Activated CD8-positive, alpha-beta memory T cell treated with anti-CD3 and anti-CD28 coated beads for 36 hours (primary cell): ENCODE data around the gene MYOM3. TPM values are rescaled to one million over a fixed set of nuclear protein-coding genes. Genes with fewer than 3 reads are reported as not detected.

Experiments used
- CTCF ChIA-PET: fragments of 350-600 bp; sonication (Branson Sonifier 250); formaldehyde crosslinking; loops from one replicate; lab custom pipeline; 2021; ENCODE audit warnings: antibody characterized with exemption; lab: Charles Lee
- POLR2A ChIA-PET: fragments of 350-600 bp; sonication (Branson Sonifier 250); formaldehyde crosslinking; loops from one replicate; lab custom pipeline; 2021; ENCODE audit warnings: antibody characterized with exemption; lab: Charles Lee
- total RNA-seq, 2 experiments: library from RNA; stranded (reverse); gene quantifications; one replicate each; pipeline ENCODE4 v1.2.3, GENCODE V29; 2021

MYOM3 gene
- total RNA-seq, 2 experiments from 2014 or later = not detected

DNA sequence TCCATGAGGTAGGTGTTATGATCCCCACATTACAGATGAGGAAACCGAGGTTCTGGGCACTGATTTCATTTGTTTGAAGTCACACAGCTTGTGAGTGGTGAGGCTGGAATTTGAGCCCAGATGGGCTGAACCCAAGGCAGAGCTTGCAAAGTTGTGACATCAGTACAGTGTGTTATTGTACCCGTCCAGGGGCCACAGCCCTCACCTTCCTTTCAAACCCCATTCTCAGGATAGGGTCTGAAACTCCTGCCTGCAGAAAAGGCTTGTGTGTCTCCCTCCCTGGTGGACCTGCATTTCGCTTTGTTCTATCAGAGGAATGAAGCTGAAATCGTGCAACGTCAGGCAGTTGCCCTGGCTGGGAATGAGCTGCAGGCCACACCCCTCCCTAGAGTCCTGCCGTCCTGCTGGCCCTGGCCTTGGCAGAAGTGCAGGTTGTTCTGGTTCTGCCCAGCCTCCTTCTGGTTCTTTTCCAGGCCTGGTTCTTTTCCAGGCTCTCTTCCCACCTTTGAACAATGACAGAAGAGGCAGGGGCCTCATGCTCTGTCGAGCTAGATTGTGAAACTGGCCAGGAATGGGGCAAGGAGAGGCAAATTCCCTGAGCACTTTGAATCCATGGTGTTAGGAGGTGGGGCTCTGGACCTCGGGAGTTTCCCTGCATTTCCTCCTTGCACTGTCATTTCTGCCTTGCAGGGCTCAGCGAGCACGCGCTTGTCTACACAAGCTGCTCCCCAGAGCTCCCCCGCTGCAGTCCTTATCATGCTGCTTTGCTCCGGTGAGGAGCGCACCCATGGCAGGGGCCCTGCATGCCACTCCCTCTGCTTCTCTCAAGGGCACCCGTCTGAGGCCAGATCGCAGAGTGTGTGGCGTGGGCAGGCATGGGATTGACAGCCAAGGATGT is 8.2 kb upstream of the MYOM3 start:
- CTCF ChIA-PET = no interaction called here
- POLR2A ChIA-PET = no interaction called here

DNA sequence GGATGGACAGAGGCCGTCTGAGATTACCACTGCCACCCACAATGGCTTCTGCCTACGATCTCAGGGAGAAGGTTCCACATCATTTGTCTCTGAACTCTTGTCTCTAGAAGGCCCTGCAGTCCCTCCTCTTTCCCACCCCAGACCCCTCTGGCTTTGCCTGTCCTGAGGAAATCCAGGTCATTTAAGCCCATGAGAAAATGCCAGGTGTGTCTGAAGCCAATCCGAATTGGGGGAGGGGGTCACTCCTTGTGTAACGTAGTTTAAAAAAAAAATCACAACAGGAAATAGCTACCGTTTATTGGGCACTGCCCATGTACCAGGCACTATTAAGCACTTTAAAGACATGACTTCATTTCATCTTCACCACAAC is 7.5 kb upstream of the MYOM3 start:
- CTCF ChIA-PET = no interaction called here
- POLR2A ChIA-PET = no interaction called here

DNA sequence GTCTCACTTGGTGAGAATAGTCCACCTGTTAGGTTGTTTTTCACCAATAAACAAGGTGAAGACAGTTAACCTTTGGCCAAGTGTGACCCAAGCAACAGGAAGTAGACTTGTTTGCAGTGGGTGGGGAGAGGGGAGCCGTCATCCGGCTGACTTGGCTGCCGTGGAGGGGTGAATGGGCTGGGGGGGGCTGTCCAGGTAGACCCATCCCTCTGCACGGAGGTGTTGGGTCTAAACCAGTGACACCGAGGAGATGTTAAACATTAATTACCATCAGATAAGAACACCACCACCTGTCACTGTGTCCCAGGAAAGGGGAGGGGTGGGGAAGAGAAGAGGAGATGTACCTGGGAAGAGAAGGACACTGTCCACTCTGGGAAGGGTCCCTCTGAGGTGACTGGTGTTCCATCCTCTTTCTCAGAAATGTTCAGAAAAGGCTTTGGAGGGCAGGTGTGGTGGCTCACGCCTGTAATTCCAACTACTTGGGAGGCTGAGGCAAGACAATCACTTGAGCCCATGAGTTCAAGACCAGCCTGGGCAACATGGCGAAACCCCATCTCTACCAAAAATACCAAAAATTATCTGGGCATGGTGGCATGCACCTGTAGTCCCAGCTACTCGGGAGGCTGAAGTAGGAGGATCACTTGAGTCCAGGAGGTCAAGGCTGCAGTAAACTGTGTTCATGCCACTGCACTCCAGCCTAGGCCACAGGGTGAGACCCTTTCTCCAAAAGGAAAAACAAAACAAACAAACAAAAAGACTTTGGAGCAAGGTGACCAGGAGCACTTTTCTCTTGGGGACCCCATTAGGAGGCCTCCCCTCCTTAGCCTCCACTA is 6.7 kb upstream of the MYOM3 start:
- CTCF ChIA-PET = no interaction called here

DNA sequence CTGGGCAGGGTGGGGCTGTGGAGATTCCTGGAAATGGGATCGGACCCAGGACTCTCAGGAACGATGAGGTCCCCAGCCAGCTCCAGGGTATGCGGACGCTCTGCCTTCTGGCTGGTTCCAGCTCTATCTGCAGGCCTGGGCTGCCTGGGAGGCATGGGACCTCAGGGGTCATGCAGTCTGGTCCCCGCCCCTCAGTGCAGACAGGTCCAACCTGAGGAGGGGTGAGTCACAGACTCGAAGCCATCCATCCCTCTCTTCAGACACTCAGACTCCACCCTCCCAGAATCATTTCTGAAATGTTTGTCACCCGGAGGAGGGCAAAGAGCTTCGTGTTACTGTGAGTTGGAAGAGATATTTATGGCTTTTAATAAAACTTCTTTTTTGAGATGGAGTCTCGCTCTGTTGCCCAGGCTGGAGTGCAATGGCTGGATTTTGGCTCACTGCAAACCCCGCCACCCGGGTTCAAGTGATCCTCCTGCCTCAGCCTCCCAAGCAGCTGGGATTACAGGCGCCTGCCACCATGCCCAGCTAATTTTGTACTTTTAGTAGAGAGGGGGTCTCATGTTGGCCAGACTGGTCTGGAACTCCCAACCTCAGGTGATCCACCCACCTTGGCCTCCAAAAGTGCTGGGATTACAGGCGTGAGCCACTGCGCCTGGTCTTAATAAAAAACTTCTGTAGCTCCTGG is 5.9 kb upstream of the MYOM3 start:
- ChIA-PET POLR2A (no interaction called here), CTCF (no interaction called here)

More for the DNA sequence above, 6.7 kb upstream of the MYOM3 start:
- POLR2A ChIA-PET = no interaction called here

DNA sequence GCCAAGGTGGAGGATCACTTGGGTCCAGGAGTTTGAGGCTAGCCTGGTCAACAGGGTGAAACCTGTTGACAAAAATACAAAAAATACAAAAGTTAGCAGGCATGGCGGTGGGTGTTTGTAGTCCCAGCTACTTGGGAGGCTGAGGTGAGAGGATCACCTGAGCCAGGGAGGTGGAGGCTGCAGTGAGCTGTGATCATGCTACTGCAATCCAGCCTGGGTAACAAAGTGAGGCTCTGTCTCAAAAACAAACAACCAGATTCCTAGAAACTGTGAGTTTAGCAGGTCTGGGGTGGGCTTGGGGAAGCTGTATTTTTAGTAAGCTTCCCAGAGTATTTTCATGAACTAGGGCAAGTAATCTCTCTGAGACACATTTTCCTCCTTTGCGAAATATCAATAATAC is 5.2 kb upstream of the MYOM3 start:
- CTCF ChIA-PET = no interaction called here
- POLR2A ChIA-PET = no interaction called here

DNA sequence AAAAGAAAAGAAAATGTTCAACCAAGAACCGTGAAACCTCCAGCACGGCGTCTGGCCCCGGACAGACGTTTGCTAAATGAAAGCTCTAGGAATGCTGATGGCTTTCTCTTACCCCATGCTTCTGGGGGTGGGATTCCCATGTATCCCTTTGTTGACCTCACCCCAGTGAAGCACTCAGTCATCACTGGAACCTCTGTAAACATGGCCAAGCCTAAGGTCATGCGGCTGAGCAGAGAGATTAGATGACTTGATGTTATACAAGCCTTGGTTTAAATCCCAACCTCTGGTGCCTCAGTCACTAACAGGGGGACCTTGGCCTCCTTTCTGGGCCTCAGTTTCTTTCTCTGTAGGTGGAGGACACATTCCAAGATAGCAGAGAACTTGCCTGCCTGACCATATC is 2.8 kb upstream of the MYOM3 start:
- CTCF ChIA-PET = interaction anchor here (0.5 to 1.1 kb wide), 3 partner anchors 30 to 302 kb away, joined by 3 to 4 read pairs (median 4); no protein-coding TSS in a partner anchor
- POLR2A ChIA-PET = interaction anchor here (0.6 kb wide), 1 partner anchor 14 kb away, joined by 5 read pairs; no protein-coding TSS in a partner anchor

DNA sequence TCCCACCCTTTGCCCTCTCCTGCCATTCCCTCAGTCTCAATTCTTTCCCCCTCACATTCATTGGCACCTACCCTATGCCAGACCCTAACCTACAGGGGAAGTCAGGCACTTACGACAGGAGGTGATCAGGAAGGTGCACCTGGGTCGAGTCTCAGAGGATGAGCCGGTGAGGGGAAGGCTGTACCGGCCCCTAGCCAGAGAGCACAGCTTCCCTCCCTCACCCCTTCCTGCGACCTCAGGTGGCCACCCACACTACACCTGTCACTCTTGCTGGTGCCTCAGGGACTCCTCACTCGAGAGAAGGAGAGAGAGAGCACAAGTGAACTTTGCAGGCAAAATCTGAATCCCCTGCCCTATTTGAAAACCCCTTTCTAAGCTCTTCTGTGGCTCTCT is 1.7 kb upstream of the MYOM3 start:
- ChIA-PET POLR2A (no interaction called here), CTCF (interaction anchor here (1.1 to 2.2 kb wide), 2 partner anchors 43 to 303 kb away, joined by 4 to 9 read pairs; no protein-coding TSS in a partner anchor)

DNA sequence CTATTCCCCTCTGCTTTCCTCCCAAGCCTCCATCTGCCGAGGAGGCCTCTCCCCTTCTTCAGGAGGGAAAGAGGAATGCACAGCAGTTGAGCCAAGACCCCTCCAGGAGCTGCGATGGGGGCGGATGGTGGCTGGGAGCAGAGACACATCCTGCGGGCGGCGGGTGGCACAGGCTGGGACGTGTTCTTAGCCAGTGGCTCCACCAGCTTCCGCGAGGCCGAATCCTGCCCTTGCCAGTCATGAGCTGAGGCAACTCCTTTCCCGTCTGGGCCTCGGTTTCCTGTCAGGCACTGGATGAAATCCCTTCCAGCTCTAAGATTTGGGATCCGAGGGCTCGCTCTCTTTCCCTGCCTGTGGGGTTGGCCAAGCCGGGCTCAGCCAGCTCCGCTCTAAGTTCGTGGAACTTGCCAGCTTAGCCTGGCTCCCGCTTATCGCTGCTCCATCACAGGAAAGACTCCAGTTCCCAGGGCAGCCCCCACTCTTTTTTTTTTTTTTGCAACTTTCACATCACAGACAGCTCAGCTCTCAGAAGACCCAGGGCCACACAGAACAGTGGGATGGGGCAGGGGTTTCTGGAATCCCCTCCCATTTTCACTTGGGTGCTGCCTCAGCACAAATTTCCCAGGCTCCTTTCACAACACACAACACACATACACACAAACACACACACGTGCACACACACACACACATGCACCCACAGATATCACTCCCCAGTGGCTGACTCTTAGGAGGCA is 506 bp downstream of the MYOM3 start:
- ChIA-PET CTCF (interaction anchor here (1.5 to 2.2 kb wide), 2 partner anchors 39 to 41 kb away, joined by 4 to 9 read pairs; no protein-coding TSS in a partner anchor), POLR2A (interaction anchor here (0.6 kb wide), 2 partner anchors 241 to 385 kb away, joined by 3 read pairs; no protein-coding TSS in a partner anchor)

DNA sequence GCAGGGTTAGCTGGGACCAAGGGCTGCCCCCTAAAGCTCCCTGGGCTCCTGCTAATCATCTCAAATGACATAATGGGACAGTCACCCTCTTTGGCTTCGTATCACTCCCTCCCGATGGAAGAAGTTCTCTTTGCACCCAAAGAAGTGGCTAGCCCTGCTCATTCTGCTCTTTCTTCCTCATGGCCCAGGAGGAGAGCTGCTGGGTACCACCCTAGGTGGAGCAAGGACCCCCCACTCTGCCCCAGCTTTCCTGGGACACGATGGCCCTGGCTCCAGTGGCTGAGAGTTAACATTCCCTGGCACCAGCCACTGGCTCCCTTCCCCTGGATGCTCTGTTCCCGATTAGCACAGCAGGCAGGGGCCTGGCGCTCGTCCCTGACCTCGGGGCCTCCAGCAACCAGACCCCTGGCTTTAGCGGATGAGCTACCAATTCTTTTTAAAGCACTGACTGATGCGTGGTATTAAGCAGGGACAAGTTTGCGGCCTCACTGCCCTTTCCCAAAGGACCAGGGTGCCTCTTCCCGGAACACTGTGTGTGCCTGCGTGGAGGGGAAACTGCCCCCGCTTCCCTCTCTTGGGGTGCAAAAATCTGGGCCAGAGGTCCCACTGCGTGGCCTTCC is 1.2 kb downstream of the MYOM3 start:
- CTCF ChIA-PET = interaction anchor here (1.5 kb wide), 1 partner anchor 40 kb away, joined by 4 read pairs; no protein-coding TSS in a partner anchor
- POLR2A ChIA-PET = no interaction called here

DNA sequence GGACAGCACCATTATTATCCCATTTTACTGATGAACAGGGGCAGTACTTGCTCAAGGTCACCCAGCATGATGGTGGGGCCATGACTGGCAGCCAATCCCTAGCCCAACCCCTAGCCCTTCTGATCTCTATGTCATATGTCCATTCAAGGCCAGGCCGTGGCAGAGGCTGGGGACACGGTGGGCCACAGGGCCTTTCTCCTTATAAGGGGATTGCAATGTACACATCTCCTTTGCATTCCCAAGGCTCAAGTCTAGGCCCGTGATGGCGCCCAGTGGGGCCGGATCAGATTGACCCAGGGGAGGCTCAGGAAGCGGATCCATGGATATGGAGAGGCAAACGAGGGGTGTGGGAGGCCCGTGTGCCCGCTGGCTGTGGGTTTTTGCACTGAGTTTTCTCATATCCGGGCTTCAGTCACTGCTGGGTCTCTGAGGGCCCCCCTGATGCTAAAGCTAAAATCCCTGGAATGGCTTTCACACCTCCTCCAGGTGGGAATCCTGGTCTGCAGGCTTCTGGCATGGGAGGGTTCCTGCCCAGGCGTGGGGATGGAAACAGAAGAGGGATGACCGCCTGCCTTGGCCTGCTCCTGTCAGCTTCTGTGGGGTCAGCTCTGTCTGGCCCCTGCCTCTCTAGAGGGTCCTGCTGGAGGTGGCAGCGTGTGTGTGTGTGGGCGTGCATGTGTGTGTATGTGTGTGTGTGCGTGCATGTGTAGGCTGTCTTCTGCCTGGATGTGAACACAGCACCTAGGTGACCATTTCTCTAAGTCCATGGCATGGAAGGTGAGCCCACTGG is 2.1 kb downstream of the MYOM3 start:
- CTCF ChIA-PET = interaction anchor here (1.5 kb wide), 1 partner anchor 41 kb away, joined by 4 read pairs; no protein-coding TSS in a partner anchor

DNA sequence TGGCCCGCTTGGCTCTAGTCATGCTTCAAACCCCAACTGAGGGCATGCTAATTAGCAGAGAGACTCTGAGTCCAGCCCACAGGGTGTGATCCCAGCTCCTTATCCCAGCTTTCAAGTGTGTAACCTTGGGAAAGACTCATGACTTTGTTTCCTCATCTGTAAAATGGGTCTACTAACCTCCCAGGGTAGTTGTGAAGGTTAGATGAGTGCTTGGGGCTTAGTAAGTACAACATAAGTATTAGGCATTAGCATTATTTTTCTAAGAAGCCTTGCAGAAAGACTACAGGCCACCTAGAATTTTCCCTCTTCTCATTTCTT is 2.8 kb downstream of the MYOM3 start:
- POLR2A ChIA-PET = no interaction called here
- CTCF ChIA-PET = no interaction called here

More for the DNA sequence above, 2.1 kb downstream of the MYOM3 start:
- POLR2A ChIA-PET = no interaction called here

DNA sequence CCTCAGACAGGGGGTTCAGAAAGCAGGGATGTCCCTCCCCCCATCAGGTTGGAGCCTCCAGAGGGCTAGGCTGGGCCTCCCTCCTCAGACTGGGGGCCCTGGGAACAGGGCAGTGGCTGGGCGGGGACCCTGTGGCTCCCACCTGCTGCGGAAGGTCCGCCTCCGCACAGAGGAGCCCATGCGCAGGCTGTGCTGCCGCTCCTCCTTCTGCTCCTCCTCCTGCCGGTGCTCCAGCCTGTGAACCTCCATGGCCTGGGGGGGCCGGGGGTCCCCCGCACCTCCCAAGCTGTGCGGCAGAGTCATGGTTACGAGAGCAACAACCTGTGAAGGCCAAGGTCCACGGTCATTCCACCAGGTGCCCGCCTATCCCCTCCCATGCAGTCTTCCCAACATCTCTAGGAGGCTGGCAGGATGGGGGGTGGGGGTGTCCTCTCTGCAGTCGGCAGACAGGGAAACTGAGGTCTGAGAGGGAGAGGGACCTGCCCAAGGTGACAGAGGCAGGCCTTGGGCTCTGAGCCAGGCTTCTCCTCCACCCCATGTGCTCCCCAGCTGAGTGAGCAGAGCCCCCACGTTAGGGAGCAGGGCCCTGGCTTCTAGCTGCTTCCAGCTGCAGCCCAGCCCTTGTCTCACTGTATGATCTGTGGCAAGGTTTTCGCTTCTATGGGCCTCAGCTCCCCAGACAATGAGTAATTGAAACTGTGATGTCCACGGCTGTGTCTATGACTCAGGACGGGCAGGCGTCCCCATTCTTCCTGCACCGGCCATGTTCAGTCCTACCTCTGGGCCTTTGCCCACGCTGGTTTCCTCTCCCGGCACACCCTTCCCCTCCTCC is 3.4 kb downstream of the MYOM3 start:
- CTCF ChIA-PET = no interaction called here
- POLR2A ChIA-PET = no interaction called here

DNA sequence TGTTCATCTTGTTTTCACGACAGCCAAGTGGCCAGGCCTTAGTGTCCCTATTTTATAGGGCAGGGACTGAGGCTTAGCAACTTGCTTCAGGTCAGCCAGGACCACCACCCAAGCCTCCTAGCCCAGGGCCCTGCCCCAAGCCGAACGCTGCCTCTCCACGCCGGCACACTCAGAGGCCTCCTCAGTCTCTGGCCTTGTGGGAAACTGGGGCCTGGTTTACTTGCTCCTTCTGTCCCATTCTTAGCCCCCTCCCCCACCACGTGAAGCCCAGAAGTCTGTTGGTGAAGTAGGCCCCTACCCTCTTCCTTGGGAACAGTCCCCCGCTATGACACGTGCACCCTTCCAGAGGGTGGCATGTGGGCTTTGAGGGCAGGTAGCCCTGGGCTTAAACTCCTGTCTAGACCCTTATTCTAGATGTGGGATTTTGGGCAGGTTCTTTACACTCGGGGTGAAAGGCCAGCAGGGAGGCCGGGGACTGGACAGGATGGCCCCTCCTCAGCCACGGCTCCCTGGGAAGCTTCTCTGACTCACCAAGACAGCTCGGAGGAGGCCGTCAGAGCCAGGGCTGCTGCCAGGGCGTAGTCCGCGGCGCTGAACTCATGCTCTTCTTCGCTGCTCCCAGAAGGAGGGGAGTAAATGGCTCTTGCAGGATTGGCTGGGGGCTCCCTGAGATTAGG is 4.3 kb downstream of the MYOM3 start:
- ChIA-PET CTCF (no interaction called here), POLR2A (no interaction called here)

DNA sequence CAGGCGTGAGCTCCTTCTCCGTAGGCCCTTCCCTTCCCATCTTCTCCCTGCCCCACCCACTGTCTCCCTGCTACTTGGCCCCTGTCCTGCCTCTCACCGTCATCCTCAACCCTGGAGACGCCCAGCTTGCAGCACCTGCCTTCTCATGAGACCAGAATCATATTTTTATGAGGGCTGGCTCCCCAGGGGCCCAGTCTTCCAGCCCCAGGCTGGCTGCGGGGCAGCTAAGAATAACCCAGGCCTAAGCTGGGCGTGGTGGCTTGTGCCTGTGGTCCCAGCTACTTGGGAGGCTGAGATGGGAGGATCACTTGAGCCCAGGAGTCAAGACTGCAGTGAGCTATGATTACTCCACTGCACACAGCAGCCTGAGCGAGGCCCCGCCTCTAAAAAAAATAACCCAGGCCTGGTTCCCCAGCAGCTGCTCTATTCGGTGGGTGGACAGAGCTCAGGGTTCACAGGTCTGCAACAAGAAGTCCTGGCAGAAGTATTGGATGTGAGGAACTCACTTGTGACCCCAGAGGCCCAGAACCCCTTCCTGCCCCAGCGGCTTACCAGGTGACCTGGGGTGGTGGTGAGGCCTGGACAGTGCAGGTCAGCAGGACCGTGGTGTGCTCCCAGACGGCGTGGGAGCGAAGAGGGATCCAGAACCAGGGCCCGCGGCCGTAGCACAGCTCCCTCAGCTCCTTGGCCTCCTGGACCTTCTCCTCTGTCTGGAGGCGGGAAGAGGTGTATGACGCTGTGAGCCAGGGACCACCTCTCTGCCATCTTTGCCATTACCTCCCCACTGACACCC is 6.4 kb downstream of the MYOM3 start:
- CTCF ChIA-PET = no interaction called here
- POLR2A ChIA-PET = no interaction called here

DNA sequence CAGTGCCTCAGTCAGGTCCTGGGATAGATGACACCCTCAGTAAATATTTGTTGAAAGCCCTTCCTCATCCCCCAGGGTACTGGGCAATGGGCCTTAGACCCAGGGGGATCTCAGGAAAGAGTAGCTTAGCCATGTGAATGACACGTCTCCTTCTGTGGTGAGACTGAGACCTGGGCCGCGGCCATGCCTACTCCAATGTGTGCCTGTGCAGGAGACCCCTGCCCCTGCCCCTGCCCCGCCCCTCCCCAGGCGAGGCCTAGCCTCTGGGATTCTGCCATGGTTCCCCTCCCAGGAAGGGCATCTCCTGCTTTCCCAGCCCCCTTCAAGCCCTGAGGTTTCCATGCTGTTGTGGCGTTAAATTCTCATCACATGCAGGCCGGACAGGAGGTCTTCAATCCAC is 7.1 kb downstream of the MYOM3 start:
- ChIA-PET CTCF (no interaction called here), POLR2A (no interaction called here)

DNA sequence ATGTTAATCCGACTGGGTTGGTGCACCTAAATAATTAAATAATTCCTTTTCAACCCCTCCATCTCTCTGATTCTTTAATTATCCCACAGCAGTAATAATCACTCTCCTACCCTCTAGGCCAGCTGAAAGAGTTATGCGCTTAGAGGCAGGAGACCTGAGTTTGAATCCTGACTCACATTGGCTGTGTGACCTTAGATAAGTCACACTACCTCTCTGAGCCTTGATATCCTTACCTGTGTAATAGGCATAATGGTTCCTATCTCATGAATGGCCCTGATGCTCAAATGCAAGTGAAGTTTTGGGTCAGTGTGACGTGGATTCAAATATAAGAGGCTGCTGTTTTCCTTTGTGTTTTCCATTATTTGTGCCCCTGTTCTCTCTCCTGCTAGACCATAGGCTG is 8.1 kb downstream of the MYOM3 start:
- POLR2A ChIA-PET = no interaction called here
- CTCF ChIA-PET = interaction anchor here (0.6 to 1.5 kb wide), 2 partner anchors 33 to 666 kb away, joined by 4 to 5 read pairs; no protein-coding TSS in a partner anchor
